ENCODE results near the gene ZNF253.
A peak's percentile ranks its signal among the peaks of the same experiment; 100 is the strongest.
"Not testable (repeated sequence)": the region's sequence is repeated elsewhere in the genome, so short reads cannot be mapped to it uniquely, and the experiment has no call there.

The ZNF253 gene

GRCh38 chr19:19865750-19866610 lies at the start of gene ZNF253:
Gene ZNF253 (plus strand): TSS chr19:19865882. CDS start chr19:19865997, 115 bp downstream.
- peak; percentile 95 for DNase-seq

GRCh38 chr19:19816679-19817078 lies 49.0 kb upstream of the ZNF253 start:
- no peak for DNase-seq

GRCh38 chr19:19817357-19817756 lies 48.3 kb upstream of the ZNF253 start:
- DNase-seq, result peak; percentile 43

- DNase-seq, result peak; percentile 20
Measured at GRCh38 chr19:19820774-19821320, 44.8 kb upstream of the ZNF253 start.

- peak; percentile 98 for DNase-seq
Measured at GRCh38 chr19:19821366-19821951, 44.2 kb upstream of the ZNF253 start, which contains the start of gene ZNF506. Gene ZNF506 (minus strand): TSS chr19:19821750. CDS start chr19:19821603, 147 bp downstream.

- not testable (repeated sequence) for DNase-seq
Measured at GRCh38 chr19:19821976-19822375, 43.7 kb upstream of the ZNF253 start.

- no peak for DNase-seq
Measured at GRCh38 chr19:19823916-19824315, 41.8 kb upstream of the ZNF253 start.

- DNase-seq, result no peak
Measured at GRCh38 chr19:19826875-19827274, 38.8 kb upstream of the ZNF253 start.

- DNase-seq, result no peak
Measured at GRCh38 chr19:19835560-19836038, 30.1 kb upstream of the ZNF253 start.

- DNase-seq, result no peak
Measured at GRCh38 chr19:19847781-19848180, 17.9 kb upstream of the ZNF253 start.

GRCh38 chr19:19849056-19849455 lies 16.6 kb upstream of the ZNF253 start:
- no peak for DNase-seq

- not testable (repeated sequence) for DNase-seq
Measured at GRCh38 chr19:19851740-19852139, 13.9 kb upstream of the ZNF253 start.

GRCh38 chr19:19858751-19859150 lies 6.9 kb upstream of the ZNF253 start:
- DNase-seq, result no peak

GRCh38 chr19:19860756-19861390 lies 4.8 kb upstream of the ZNF253 start:
- DNase-seq, result no peak

GRCh38 chr19:19866611-19867248 lies 1.0 kb downstream of the ZNF253 start:
- peak; percentile 39 for DNase-seq

GRCh38 chr19:19870086-19870485 lies 4.4 kb downstream of the ZNF253 start:
- not testable (repeated sequence) for DNase-seq

GRCh38 chr19:19871932-19872331 lies 6.2 kb downstream of the ZNF253 start:
- DNase-seq, result no peak

- no peak for DNase-seq
Measured at GRCh38 chr19:19873381-19873780, 7.7 kb downstream of the ZNF253 start.

GRCh38 chr19:19877724-19878123 lies 12.0 kb downstream of the ZNF253 start:
- DNase-seq, result no peak

- no peak for DNase-seq
Measured at GRCh38 chr19:19884583-19884982, 18.9 kb downstream of the ZNF253 start.

GRCh38 chr19:19892055-19892941 lies 26.6 kb downstream of the ZNF253 start:
- not testable (repeated sequence) for DNase-seq

All from stimulated activated naive CD4-positive, alpha-beta T cell treated with Interleukin-2 at 50 U/mL for 16 hours (primary cell).